Neural cell (in vitro differentiated cells): ENCODE results near the gene PARVA.

ENCODE experiments used
- MXI1 ChIP-seq: fragments of 450-650 bp; conservative IDR thresholded peaks from 2 replicates; pipeline ENCODE4 v1.6.1; 2014; ENCODE audit warnings: antibody characterized with exemption, mild to moderate bottlenecking; ENCODE audit not compliant: poor library complexity, severe bottlenecking
- POLR2AphosphoS5 ChIP-seq: IDR thresholded peaks from 2 replicates; pipeline ENCODE4 v1.6.1; 2012
- TAF1 ChIP-seq: IDR thresholded peaks from 2 replicates; pipeline ENCODE4 v1.6.1; 2012; ENCODE audit warnings: low read depth
- TF ChIP-seq, protein P1 (sequence below): IDR thresholded peaks from 2 replicates; pipeline ENCODE4 v1.6.1; 2012; ENCODE audit warnings: borderline replicate concordance
- TF ChIP-seq, protein P2 (sequence below): fragments of 450-650 bp; IDR thresholded peaks from 2 replicates; pipeline ENCODE4 v1.5.1; 2014; ENCODE audit warnings: antibody characterized with exemption, mild to moderate bottlenecking, moderate library complexity; ENCODE audit not compliant: poor library complexity, severe bottlenecking

DNA sequence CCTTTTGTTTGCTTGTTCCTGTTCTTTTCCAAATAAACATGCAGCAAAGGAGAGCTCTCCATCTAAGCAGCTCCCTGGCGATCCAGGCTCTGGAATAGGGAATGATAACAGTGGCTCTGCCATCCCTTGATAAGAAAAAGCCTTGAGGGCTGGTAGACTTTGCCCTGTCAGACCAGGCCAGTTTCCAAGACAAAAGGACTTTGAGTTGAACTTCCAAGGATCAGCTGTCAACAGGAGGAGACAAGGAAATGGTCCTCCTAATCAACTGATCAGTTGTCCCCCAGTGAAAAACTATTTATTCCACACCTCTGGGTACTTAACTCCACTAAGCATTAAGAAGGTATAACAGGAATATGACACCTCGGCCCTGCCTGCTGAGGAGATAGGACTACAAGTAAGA lies 127.8 kb downstream of the PARVA start:
- TF ChIP-seq, protein P1, sequence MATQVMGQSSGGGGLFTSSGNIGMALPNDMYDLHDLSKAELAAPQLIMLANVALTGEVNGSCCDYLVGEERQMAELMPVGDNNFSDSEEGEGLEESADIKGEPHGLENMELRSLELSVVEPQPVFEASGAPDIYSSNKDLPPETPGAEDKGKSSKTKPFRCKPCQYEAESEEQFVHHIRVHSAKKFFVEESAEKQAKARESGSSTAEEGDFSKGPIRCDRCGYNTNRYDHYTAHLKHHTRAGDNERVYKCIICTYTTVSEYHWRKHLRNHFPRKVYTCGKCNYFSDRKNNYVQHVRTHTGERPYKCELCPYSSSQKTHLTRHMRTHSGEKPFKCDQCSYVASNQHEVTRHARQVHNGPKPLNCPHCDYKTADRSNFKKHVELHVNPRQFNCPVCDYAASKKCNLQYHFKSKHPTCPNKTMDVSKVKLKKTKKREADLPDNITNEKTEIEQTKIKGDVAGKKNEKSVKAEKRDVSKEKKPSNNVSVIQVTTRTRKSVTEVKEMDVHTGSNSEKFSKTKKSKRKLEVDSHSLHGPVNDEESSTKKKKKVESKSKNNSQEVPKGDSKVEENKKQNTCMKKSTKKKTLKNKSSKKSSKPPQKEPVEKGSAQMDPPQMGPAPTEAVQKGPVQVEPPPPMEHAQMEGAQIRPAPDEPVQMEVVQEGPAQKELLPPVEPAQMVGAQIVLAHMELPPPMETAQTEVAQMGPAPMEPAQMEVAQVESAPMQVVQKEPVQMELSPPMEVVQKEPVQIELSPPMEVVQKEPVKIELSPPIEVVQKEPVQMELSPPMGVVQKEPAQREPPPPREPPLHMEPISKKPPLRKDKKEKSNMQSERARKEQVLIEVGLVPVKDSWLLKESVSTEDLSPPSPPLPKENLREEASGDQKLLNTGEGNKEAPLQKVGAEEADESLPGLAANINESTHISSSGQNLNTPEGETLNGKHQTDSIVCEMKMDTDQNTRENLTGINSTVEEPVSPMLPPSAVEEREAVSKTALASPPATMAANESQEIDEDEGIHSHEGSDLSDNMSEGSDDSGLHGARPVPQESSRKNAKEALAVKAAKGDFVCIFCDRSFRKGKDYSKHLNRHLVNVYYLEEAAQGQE: no peak
- TF ChIP-seq, protein P2, sequence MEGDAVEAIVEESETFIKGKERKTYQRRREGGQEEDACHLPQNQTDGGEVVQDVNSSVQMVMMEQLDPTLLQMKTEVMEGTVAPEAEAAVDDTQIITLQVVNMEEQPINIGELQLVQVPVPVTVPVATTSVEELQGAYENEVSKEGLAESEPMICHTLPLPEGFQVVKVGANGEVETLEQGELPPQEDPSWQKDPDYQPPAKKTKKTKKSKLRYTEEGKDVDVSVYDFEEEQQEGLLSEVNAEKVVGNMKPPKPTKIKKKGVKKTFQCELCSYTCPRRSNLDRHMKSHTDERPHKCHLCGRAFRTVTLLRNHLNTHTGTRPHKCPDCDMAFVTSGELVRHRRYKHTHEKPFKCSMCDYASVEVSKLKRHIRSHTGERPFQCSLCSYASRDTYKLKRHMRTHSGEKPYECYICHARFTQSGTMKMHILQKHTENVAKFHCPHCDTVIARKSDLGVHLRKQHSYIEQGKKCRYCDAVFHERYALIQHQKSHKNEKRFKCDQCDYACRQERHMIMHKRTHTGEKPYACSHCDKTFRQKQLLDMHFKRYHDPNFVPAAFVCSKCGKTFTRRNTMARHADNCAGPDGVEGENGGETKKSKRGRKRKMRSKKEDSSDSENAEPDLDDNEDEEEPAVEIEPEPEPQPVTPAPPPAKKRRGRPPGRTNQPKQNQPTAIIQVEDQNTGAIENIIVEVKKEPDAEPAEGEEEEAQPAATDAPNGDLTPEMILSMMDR: no peak
- TF ChIP-seq MXI1: no peak
- TF ChIP-seq TAF1: no peak
- TF ChIP-seq POLR2AphosphoS5: no peak
